ENCODE measurements around the gene CASZ1. TPM values are rescaled to one million over a fixed set of nuclear protein-coding genes. Genes with fewer than 3 reads are reported as not detected.

CASZ1 gene
- total RNA-seq, 1 experiment from 2014 or later: 3.9 TPM

DNA sequence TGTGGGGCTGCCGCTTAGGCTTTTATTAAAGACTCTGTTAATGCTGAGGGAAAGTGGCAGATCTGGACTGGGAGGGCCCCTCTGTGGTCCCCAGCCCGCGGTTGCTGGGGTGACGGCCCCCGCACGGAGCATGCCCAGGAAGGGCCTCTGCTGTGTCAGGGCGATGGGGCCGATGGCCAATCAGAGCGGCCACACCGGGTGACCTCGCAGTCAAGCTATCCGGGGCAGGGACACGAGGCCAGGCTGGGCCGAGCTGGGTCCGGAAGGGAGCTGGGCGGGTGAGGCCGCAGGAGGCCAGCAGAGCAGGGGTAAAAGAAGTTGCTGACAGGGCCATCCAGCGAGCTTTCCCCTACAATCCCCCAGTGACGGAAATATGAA lies 145.1 kb downstream of the CASZ1 start:
- no peak overlapping the region for H3K27ac ChIP-seq (ENCODE audit: insufficient read length, low read depth, low read length)
- H3K4me1 Mint-ChIP-seq: peaks cover 5 to 24% of the 10 kb centered on the region in 2 experiments
- no CpG with 5 or more reads among the region's 19 CpGs for WGBS (ENCODE audit: extremely low coverage, insufficient read length, low lambda C conversion rate)
- H3K4me2 ChIP-seq (ENCODE audit: insufficient read depth, insufficient read length, low read length): peak overlapping the region; percentile 44
- no peak overlapping the region for H4K8ac ChIP-seq (replicated peaks; ENCODE audit: insufficient read length, low read depth, low read length)
- H3T11ph ChIP-seq (ENCODE audit: low read length): no peak overlapping the region
- H3K9ac ChIP-seq (ENCODE audit: extremely low read depth, insufficient read length, low read length): no peak overlapping the region
- H3K79me2 ChIP-seq (ENCODE audit: insufficient read depth, low read length): no peaks in the 10 kb centered on the region
- TF ChIP-seq CTCF (conservative IDR thresholded peaks at IDR 0.05): no peak
- H3K4me1 ChIP-seq (ENCODE audit: insufficient read depth, low read length): no peaks in the 10 kb centered on the region
- no peaks in the 10 kb centered on the region for H3K79me1 ChIP-seq (ENCODE audit: insufficient read depth, low read depth, low read length, poor library complexity, severe bottlenecking)
- H3K4ac ChIP-seq (ENCODE audit: low read depth, low read length): no peak overlapping the region
- peak overlapping the region in 1 of 2 experiments; percentile 46; a peak in 2 of 5 replicates for H3K4me3 Mint-ChIP-seq
- H2BK12ac ChIP-seq (ENCODE audit: insufficient read length, low read depth, low read length): no peak overlapping the region
- H2BK120ac ChIP-seq (ENCODE audit: low read depth, low read length, poor library complexity, severe bottlenecking): no peak overlapping the region
- H3K27me3 Mint-ChIP-seq (ENCODE audit: low read depth): no peaks in the 10 kb centered on the region
- H4K20me1 ChIP-seq (ENCODE audit: control insufficient read depth, insufficient read depth, insufficient read length): no peaks in the 10 kb centered on the region
- H2AK5ac ChIP-seq (ENCODE audit: insufficient read length, low read length): no peak overlapping the region
- DNase-seq: peak; percentile 72
- H2BK5ac ChIP-seq (ENCODE audit: insufficient read length, low read length): no peak overlapping the region
- peaks cover 4% of the 10 kb centered on the region for H3K23me2 ChIP-seq (ENCODE audit: insufficient read length, low read depth, low read length, poor library complexity, severe bottlenecking)
- H2AFZ ChIP-seq (ENCODE audit: low read length): no peak overlapping the region
- H2BK15ac ChIP-seq (ENCODE audit: low read depth, low read length): no peak overlapping the region
- no peaks in the 10 kb centered on the region for H3K9me3 ChIP-seq (ENCODE audit: control insufficient read depth, low read depth, low read length)
- H3K14ac ChIP-seq (ENCODE audit: insufficient read depth, low read length): no peak overlapping the region
- H3K36me3 Mint-ChIP-seq (ENCODE audit: insufficient read depth in 1 of 3, low read depth in 3 of 3): peaks cover 0 to 4% (median 0%) of the 10 kb centered on the region in 3 experiments; a peak in 1 of 7 replicates
- no peak overlapping the region for H3K18ac ChIP-seq (ENCODE audit: insufficient read length, low read depth, low read length)
- no peaks in the 10 kb centered on the region for H3K9me3 Mint-ChIP-seq
- H4K91ac ChIP-seq (ENCODE audit: insufficient read length, low read depth, low read length): no peak overlapping the region
- no peak overlapping the region for H3K27ac Mint-ChIP-seq
- H3K27me3 ChIP-seq (ENCODE audit: insufficient read depth, low read length): no peaks in the 10 kb centered on the region; the same call in 1 of the 2 replicates
- no peak overlapping the region for H3K56ac ChIP-seq (ENCODE audit: insufficient read length, low read depth, low read length)
- H2BK20ac ChIP-seq (ENCODE audit: low read depth, low read length, poor library complexity, severe bottlenecking): no peak overlapping the region
- H3K23ac ChIP-seq (ENCODE audit: insufficient read length, low read depth, low read length): no peak overlapping the region
- no peak overlapping the region for H4K5ac ChIP-seq (ENCODE audit: insufficient read length, low read depth, low read length)

Measured in H9 (cell line).